ENCODE measurements around the gene LIPC.

LIPC gene

GRCh38 chr15:58465866-58466517 is 34.2 kb downstream of the LIPC start:
- ATAC-seq, result no peak
- TF ChIP-seq, protein P1, sequence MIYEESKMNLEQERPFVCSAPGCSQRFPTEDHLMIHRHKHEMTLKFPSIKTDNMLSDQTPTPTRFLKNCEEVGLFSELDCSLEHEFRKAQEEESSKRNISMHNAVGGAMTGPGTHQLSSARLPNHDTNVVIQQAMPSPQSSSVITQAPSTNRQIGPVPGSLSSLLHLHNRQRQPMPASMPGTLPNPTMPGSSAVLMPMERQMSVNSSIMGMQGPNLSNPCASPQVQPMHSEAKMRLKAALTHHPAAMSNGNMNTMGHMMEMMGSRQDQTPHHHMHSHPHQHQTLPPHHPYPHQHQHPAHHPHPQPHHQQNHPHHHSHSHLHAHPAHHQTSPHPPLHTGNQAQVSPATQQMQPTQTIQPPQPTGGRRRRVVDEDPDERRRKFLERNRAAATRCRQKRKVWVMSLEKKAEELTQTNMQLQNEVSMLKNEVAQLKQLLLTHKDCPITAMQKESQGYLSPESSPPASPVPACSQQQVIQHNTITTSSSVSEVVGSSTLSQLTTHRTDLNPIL (CRISPR knock-in tag; IDR thresholded peaks at IDR 0.05; ENCODE audit: low read depth), result no peak
- TF ChIP-seq CSDC2 (CRISPR knock-in tag; IDR thresholded peaks at IDR 0.05) (no peak), ZC3H10 (CRISPR knock-in tag; IDR thresholded peaks at IDR 0.05) (no peak), SNAI2 (CRISPR knock-in tag; IDR thresholded peaks at IDR 0.05) (no peak), PPARA (CRISPR knock-in tag; IDR thresholded peaks at IDR 0.05; ENCODE audit: borderline replicate concordance) (no peak), ZFP3 (CRISPR knock-in tag; IDR thresholded peaks at IDR 0.05) (no peak), ISL1 (CRISPR knock-in tag; IDR thresholded peaks at IDR 0.05) (no peak), TOX (CRISPR knock-in tag; IDR thresholded peaks at IDR 0.05; ENCODE audit: borderline replicate concordance) (no peak), BACH2 (CRISPR knock-in tag; IDR thresholded peaks at IDR 0.05; ENCODE audit: borderline replicate concordance) (no peak), ZNF70 (CRISPR knock-in tag; IDR thresholded peaks at IDR 0.05) (no peak), RARB (CRISPR knock-in tag; IDR thresholded peaks at IDR 0.05) (no peak), ESRRG (CRISPR knock-in tag; IDR thresholded peaks at IDR 0.05) (no peak)
- TF ChIP-seq, protein P2, sequence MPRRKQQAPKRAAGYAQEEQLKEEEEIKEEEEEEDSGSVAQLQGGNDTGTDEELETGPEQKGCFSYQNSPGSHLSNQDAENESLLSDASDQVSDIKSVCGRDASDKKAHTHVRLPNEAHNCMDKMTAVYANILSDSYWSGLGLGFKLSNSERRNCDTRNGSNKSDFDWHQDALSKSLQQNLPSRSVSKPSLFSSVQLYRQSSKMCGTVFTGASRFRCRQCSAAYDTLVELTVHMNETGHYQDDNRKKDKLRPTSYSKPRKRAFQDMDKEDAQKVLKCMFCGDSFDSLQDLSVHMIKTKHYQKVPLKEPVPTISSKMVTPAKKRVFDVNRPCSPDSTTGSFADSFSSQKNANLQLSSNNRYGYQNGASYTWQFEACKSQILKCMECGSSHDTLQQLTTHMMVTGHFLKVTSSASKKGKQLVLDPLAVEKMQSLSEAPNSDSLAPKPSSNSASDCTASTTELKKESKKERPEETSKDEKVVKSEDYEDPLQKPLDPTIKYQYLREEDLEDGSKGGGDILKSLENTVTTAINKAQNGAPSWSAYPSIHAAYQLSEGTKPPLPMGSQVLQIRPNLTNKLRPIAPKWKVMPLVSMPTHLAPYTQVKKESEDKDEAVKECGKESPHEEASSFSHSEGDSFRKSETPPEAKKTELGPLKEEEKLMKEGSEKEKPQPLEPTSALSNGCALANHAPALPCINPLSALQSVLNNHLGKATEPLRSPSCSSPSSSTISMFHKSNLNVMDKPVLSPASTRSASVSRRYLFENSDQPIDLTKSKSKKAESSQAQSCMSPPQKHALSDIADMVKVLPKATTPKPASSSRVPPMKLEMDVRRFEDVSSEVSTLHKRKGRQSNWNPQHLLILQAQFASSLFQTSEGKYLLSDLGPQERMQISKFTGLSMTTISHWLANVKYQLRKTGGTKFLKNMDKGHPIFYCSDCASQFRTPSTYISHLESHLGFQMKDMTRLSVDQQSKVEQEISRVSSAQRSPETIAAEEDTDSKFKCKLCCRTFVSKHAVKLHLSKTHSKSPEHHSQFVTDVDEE (CRISPR knock-in tag; IDR thresholded peaks at IDR 0.05), result no peak
- TF ChIP-seq, protein P3, sequence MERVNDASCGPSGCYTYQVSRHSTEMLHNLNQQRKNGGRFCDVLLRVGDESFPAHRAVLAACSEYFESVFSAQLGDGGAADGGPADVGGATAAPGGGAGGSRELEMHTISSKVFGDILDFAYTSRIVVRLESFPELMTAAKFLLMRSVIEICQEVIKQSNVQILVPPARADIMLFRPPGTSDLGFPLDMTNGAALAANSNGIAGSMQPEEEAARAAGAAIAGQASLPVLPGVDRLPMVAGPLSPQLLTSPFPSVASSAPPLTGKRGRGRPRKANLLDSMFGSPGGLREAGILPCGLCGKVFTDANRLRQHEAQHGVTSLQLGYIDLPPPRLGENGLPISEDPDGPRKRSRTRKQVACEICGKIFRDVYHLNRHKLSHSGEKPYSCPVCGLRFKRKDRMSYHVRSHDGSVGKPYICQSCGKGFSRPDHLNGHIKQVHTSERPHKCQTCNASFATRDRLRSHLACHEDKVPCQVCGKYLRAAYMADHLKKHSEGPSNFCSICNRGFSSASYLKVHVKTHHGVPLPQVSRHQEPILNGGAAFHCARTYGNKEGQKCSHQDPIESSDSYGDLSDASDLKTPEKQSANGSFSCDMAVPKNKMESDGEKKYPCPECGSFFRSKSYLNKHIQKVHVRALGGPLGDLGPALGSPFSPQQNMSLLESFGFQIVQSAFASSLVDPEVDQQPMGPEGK (CRISPR knock-in tag; IDR thresholded peaks at IDR 0.05; ENCODE audit: borderline replicate concordance), result no peak
- TF ChIP-seq, protein P4, sequence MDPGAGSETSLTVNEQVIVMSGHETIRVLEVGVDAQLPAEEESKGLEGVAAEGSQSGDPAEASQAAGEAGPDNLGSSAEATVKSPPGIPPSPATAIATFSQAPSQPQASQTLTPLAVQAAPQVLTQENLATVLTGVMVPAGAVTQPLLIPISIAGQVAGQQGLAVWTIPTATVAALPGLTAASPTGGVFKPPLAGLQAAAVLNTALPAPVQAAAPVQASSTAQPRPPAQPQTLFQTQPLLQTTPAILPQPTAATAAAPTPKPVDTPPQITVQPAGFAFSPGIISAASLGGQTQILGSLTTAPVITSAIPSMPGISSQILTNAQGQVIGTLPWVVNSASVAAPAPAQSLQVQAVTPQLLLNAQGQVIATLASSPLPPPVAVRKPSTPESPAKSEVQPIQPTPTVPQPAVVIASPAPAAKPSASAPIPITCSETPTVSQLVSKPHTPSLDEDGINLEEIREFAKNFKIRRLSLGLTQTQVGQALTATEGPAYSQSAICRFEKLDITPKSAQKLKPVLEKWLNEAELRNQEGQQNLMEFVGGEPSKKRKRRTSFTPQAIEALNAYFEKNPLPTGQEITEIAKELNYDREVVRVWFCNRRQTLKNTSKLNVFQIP (CRISPR knock-in tag; IDR thresholded peaks at IDR 0.05; ENCODE audit: borderline replicate concordance, low read depth), result no peak

- no peak for TF ChIP-seq ZNF70 (CRISPR knock-in tag; IDR thresholded peaks at IDR 0.05)
- no peak for TF ChIP-seq BACH2 (CRISPR knock-in tag; IDR thresholded peaks at IDR 0.05; ENCODE audit: borderline replicate concordance)
- ATAC-seq, result no peak
Observed at GRCh38 chr15:58466566-58466965, 34.8 kb downstream of the LIPC start.

GRCh38 chr15:58467121-58467721 is 35.4 kb downstream of the LIPC start:
- no peak for ATAC-seq
- TF ChIP-seq ISL1 (CRISPR knock-in tag; IDR thresholded peaks at IDR 0.05) (no peak), ZFP30 (CRISPR knock-in tag; IDR thresholded peaks at IDR 0.05) (no peak), ZNF70 (CRISPR knock-in tag; IDR thresholded peaks at IDR 0.05) (no peak), PPARA (CRISPR knock-in tag; IDR thresholded peaks at IDR 0.05; ENCODE audit: borderline replicate concordance) (no peak), TOX (CRISPR knock-in tag; IDR thresholded peaks at IDR 0.05; ENCODE audit: borderline replicate concordance) (no peak), ZNF565 (CRISPR knock-in tag; conservative IDR thresholded peaks at IDR 0.05; ENCODE audit: low read depth) (no peak), ESRRG (CRISPR knock-in tag; IDR thresholded peaks at IDR 0.05) (no peak), RARB (CRISPR knock-in tag; IDR thresholded peaks at IDR 0.05) (no peak), ZFP3 (CRISPR knock-in tag; IDR thresholded peaks at IDR 0.05) (no peak)
- TF ChIP-seq, protein P1 (CRISPR knock-in tag; IDR thresholded peaks at IDR 0.05; ENCODE audit: low read depth), result no peak
- TF ChIP-seq, protein P2 (CRISPR knock-in tag; IDR thresholded peaks at IDR 0.05), result no peak
- TF ChIP-seq, protein P4 (CRISPR knock-in tag; IDR thresholded peaks at IDR 0.05; ENCODE audit: borderline replicate concordance, low read depth), result no peak

Measured in SK-N-SH treated with all-trans-retinoic acid at 6 μM for 48 hours (cell line).